CD4-positive, alpha-beta T cell treated with Interleukin-10 for 1 hour (primary cell): ENCODE results near the gene NANS.
A peak's percentile ranks its signal among the peaks of the same experiment; 100 is the strongest.
"Not testable (repeated sequence)": the region's sequence is repeated elsewhere in the genome, so short reads cannot be mapped to it uniquely, and the experiment has no call there.

Experiments
- DNase-seq: peaks from one replicate; pipeline ENCODE4 v3.0.0-alpha.2; 2020

Gene NANS

GRCh38 chr9:98105006-98105405 is 48.5 kb downstream of the NANS start:
- DNase-seq = no peak

GRCh38 chr9:98107926-98108325 is 51.4 kb downstream of the NANS start:
- DNase-seq = no peak

DNA sequence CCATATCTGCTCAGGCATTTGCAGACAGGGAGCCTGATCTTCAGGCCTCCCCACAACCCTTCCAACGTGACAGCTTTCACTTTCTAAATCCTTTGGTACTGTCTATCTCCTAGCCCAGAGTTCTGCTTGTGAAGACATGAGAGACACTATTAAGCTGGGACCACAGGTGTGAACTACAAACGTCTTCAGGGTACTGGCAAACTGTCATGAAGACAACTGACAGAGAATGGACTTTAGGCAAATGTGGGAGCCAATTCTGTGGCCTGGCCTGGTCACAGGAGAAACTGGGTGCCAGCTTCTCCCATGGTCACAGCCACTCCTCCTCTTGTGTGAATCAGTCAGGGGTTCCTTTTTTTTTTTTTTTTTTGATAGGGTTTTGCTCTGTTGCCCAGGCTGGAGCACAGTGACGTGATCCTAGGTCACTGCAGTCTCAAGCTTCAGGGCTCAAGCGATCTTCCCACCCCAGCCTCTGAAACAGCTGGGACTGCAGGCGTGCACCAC is 52.0 kb downstream of the NANS start:
- DNase-seq = peak; percentile 69

DNA sequence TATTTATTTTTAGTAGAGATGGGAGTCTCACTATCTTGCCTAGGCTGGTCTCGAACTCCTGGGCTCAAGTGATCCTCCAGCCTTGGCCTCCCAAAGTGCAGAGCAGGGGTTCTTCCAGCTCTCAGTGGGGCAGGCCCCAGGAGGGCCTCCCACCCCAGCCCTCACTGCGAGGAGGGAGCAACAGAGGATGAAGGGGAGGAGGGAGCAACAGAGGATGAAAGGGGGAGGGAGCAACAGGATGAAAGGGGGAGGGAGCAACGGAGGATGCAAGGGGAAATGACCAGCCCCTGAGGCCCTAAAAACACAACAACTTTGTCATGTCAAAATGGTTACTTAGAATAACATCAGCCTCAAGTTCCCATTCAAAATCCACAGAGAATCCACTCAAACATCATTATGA is 52.5 kb downstream of the NANS start:
- DNase-seq = no peak

GRCh38 chr9:98117097-98117496 is 60.6 kb downstream of the NANS start:
- not testable (repeated sequence) for DNase-seq

DNA sequence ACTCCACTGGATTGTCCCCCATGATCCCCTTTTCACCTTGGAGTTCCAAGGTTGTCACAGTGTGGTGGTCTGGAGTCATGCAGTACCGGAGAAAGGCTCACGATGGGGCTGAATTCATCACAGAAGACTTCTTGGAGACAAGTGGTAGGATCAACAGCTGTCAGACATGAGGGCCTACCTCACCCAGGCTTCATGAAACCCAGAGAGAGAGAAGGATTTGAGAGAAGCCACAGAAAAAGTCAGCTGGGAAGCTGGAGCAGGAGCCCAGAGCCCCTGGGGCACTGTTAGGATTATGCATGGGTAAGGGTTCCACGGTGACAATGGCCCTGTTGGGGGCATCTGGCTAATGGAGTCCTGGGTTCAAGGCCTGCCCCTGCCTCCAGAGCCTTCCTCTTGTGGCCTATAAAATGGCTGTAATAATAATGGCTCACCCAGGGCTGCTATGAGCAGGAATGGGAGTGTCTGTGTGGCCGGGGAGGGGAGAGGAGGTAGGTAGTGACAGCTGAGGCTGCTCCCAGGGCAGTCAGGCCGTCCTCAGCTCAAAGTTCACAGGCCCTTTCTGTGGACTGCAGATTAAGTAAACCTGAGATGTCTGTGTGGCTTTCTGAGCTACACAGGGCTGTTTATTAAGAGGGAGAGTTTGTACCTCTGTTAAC is 61.6 kb downstream of the NANS start:
- peak; percentile 70 for DNase-seq

DNA sequence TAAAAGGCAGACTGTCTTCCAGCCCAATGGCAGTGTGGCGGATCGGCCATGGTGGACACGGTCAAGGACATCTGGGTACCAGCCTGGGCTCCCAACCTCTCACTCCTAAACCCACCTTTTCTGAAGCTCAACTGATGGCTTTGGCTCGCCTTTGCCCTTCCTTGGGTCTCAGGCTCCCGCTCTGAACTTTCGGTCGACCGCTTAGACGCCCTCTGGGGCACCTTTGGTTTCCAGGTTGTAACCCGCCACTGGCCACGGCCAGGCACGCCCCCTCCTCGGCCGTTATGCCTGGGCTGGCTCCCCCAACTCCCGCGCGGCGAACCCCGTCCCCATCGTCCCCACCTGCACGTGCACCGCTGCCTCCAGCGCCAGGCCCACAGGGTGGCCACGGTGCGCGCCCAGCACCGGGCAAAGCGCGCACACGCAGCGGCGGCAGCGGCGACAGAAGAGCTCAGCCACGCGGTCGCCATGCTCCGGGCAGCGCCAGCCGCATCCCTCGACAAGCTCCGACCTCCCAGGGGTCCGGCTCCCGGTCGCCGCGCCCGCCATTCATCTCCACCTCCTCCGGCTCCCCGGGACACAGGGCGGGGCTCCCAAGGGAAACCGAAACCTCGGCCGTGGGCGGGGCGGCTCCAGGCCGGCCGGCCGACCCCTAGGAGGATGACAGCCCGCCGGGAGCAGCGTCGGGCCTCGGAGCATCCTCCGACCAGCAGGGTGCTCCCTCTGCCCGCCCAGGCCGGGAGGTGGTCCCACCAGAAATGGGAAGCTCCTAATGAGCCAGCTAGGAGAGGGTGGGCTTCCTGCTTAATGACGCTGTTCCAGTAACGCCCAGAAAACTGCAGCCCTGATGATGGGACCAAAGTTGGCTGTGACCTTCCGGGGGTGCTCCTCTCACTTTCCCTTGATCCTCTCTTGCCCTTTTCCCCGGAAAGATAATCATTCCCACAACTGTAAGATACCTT is 62.4 kb downstream of the NANS start, which contains the start of gene TRIM14:
Gene TRIM14 (minus strand): TSS at position 583 of the 962 bp plus-strand sequence. CDS start 34 bp downstream, at position 549.
- peak; percentile 60 for DNase-seq

DNA sequence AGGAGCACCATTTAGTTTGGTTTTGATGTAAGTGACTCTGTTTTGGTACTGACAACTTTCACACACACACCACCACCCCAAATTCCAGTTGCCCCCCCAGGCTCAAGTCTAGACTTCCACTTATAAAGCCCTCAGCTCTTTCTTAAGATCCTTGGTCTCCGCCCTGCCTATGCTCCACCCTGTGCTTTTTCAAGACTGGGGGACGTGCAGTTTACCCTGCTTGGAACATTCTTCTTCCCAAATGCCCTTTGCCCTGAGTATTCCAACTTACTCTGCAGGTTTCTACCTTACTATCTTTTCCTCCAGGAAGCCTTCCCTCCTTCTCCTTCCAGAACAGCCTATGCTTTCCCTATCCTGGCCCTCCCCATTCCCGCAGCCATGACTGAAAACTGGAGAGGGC is 63.9 kb downstream of the NANS start:
- DNase-seq = no peak

GRCh38 chr9:98121058-98121457 is 64.5 kb downstream of the NANS start:
- DNase-seq = no peak

- DNase-seq = not testable (repeated sequence)
Measured at GRCh38 chr9:98124091-98124490, 67.6 kb downstream of the NANS start.

DNA sequence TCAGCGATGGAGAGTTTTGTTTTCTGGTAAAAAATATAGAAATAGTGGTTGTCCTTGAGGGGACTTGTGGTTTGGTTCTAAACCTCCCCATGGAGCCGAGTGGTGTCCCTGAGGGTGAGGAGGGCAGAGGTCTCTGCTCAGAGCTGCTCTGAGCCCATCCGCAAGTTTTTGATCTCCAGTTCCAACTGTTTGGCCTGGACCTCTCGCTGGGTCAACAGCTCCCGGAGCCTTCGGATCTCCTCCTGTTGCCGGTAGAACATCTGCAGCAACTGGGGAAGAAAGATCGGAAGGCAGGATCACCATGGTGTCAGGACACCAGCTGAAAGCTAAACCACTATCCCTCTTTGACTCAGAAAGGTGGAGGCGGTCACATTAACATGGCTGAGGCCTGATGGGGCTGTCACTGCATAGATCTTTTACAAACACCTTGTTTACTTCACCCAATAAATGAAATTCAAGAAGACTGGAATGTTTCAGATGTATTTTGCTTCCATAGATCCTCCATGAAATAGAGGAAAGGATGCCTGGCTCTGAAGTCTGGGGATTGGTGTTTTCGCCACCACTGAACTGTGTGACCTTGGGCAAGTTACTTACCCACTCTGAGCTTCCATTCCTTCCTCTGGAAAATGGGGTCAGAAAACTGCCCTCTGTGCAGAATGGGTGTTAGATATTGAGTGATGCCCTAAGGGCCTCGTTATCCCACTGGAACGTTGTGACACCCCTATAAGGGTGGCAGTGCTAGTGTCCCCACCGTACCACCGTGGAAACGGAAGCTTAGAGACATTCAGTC is 68.3 kb downstream of the NANS start:
- DNase-seq = no peak

DNA sequence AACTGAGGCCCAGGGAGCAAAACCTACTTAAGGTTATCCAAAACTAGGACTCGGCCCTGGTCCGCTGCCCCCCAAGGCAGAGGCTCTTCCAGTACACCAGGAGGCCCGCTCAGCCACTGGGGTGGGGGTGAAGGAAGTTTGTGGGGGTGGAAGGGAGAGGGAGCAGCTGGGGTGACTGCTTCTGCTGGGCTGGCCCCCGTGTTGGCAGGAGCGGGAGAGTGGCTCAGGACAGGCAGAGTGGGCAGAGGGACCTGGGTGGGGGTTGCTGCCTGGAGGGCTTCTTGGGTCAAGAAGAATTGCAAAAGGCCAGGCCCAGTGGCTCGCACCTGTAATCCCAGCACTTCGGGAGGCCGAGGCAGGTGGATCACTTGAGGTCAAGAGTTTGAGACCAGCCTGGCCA is 70.7 kb downstream of the NANS start:
- no peak for DNase-seq

- no peak for DNase-seq
Measured at GRCh38 chr9:98128316-98128715, 71.8 kb downstream of the NANS start.

DNA sequence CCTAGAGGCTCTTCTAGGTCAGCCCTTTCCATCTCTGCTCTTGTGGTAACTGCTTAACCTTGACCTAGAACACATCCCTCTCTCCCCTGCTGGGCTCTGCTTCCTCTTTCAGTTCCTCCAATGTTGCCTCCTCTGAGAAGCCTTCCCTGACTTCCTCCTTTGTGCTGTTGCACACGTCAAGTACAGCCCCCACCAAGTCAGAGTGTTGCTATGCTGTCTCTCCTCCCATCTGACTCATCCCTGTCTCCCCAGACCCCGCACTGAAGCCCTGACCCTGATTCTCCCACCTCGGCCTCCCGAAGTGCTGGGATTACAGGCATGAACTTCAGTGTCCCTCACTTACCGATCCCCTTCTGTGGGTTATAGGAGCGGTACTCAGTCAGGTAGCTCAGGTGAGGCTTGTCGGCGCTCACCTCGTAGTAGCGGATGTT is 72.9 kb downstream of the NANS start:
- no peak for DNase-seq

GRCh38 chr9:98130060-98130459 is 73.5 kb downstream of the NANS start:
- DNase-seq = not testable (repeated sequence)

DNA sequence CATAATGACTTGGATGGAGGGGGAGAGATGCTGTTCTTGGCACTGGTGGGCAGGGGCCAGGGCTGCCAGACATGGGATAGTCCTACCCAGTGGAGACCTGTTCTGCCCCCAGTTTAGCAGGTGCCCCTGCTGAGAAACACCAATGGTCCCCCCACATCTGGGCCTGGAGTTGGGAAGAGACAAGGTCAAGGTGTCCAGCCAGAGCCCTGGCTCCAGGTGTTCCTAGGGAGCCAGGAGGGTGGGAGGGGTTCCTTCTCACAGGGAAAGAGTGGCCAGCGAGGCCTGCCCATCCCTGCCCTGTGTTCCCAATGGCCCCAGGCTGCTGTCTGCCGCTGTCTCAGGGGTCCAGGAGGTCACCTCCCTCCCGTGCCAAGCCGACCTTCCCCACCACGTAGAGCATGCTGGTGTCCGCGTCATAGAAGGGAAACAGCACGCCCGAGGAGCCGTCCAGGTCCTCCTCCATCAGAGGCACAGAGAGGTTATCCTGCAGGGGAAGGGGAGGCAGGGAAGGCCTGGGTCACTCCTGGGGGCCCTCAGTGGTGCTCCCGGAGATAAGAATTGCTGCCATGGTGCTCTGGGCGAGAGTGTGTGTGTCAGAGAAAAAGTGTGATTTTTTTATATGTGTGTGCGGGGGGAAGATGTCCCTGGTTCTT is 74.2 kb downstream of the NANS start:
- DNase-seq = no peak

DNA sequence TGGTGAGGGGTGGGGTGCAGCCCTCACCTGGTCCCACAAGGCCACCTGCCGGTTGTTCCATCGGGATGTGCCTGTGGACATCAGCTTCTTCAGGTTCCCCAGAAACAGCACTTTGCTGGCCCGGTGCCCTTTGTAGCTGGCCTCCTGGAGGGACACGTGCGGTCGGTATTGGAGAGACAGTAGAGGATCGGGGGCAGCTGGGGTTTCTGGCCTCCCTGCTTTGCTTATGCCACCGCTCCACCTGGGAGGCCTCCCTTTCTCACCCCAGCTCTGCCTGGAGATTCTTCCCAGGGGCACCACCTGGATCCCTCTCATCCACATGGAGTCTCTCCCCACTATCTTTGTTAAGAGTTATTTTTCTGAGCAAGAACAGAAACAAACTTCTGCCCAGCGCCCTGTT is 75.6 kb downstream of the NANS start:
- DNase-seq = no peak
